ENCODE results near the gene OR10D3. TPM values are rescaled to one million over a fixed set of nuclear protein-coding genes. Genes with fewer than 3 reads are reported as not detected.

The OR10D3 gene
- total RNA-seq, 1 donor from 2014 or later, result not detected

DNA sequence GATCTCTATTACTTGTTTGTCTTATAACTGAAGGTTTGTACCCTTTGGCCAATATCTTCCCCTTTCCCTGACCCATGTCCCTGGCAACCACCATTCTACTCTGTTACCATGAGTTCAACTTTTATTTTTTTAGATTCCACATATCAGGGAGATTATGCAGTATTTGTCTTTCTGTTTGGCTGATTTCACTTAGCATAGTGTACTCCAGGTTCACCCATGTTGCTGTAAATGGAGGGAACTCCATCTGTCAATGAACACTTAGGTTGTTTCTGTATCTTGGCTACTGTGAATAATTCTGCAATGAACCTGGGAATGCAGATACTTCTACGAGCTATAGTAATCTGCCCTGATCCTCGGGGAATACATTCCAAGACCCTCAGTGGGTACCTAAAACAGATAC is 14.9 kb downstream of the OR10D3 start:
- Histone ChIP-seq H3K27me3 (no peaks in the 10 kb centered on the region), H3K9me3 (no peaks in the 10 kb centered on the region), H3K36me3 (no peaks in the 10 kb centered on the region), H3K4me3 (no peak overlapping the region), H3K4me1 (no peaks in the 10 kb centered on the region), H3K27ac (no peak overlapping the region)
- ATAC-seq (no peak), DNase-seq (no peak)
- intact Hi-C loops (cut with DNase I), result no loop called here
- TF ChIP-seq, protein P1, sequence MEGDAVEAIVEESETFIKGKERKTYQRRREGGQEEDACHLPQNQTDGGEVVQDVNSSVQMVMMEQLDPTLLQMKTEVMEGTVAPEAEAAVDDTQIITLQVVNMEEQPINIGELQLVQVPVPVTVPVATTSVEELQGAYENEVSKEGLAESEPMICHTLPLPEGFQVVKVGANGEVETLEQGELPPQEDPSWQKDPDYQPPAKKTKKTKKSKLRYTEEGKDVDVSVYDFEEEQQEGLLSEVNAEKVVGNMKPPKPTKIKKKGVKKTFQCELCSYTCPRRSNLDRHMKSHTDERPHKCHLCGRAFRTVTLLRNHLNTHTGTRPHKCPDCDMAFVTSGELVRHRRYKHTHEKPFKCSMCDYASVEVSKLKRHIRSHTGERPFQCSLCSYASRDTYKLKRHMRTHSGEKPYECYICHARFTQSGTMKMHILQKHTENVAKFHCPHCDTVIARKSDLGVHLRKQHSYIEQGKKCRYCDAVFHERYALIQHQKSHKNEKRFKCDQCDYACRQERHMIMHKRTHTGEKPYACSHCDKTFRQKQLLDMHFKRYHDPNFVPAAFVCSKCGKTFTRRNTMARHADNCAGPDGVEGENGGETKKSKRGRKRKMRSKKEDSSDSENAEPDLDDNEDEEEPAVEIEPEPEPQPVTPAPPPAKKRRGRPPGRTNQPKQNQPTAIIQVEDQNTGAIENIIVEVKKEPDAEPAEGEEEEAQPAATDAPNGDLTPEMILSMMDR (IDR thresholded peaks at IDR 0.05), result no peak

DNA sequence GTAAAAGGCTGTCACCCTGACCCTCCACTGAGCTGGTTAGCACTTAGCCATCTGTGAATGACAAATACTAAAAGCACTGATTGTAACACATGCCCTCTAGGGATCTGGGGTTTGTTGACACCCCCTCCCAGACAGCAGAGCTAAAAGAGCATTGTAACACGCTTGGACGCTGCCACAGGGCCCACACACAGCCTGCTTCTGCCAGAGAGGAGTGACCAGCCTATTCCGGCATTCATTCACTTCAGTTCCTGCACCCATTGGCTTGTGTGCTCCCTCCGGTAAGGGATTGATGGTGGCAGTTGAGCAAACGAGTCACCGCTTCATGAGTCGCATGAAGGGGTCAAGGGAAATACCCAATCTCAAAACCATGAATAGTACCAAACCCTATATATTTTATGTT is 15.8 kb downstream of the OR10D3 start:
- intact Hi-C loops (cut with DNase I), result no loop called here
- TF ChIP-seq, protein P1 (IDR thresholded peaks at IDR 0.05), result no peak

DNA sequence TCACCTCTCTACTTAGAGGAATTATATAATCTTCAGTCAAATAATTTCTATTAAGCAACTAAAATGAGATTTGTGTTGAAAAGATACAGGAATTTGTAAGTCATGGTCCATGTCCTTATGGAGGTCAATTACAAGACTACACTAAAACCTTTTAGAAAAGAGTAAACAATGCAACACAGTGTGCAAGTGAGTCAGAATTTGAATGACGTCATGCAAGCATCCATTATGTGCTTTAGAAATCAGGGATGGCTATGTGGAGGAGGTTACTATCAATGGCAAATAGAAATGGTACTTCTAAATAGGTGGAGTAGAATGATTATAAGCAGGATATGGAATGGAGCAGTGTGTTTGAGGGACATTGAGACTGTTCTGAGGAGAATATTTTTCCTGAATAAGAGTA is 16.6 kb downstream of the OR10D3 start:
- intact Hi-C loops (cut with DNase I), result no loop called here
- H3K4me1 ChIP-seq, result no peaks in the 10 kb centered on the region
- no peaks in the 10 kb centered on the region for H3K36me3 ChIP-seq
- no peak for DNase-seq
- ATAC-seq, result no peak
- TF ChIP-seq, protein P1 (IDR thresholded peaks at IDR 0.05), result no peak
- no peaks in the 10 kb centered on the region for H3K27me3 ChIP-seq
- no peak overlapping the region for H3K4me3 ChIP-seq
- H3K27ac ChIP-seq, result no peak overlapping the region
- no peaks in the 10 kb centered on the region for H3K9me3 ChIP-seq

More for the DNA sequence above, 15.8 kb downstream of the OR10D3 start:
- H3K27me3 ChIP-seq, result no peaks in the 10 kb centered on the region
- no peak overlapping the region for H3K27ac ChIP-seq
- ATAC-seq, result no peak
- no peak overlapping the region for H3K4me3 ChIP-seq
- H3K36me3 ChIP-seq, result no peaks in the 10 kb centered on the region
- no peak for DNase-seq
- no peaks in the 10 kb centered on the region for H3K9me3 ChIP-seq
- H3K4me1 ChIP-seq, result no peaks in the 10 kb centered on the region

DNA sequence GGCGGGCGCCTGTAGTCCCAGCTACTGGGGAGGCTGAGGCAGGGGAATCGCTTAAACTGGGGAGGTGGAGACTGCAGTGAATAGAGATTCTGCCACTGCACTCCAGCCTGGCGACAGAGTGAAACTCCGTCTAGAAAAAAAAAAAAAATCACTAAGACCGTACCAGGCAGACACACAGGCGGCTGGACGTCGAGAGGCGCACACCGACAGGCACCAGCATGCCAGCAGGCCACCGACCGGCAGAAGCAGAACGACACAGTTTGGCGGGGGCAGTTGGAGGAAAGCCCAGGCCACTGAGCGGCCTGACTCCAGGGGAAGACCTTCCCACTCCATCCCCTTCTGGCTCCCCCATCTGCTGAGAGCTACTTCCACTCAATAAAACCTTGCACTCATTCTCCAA is 17.5 kb downstream of the OR10D3 start:
- Histone ChIP-seq H3K27me3 (no peaks in the 10 kb centered on the region), H3K4me1 (no peaks in the 10 kb centered on the region), H3K27ac (no peak overlapping the region), H3K9me3 (no peaks in the 10 kb centered on the region), H3K36me3 (no peaks in the 10 kb centered on the region), H3K4me3 (no peak overlapping the region)
- DNase-seq (no peak), ATAC-seq (no peak)
- intact Hi-C loops (cut with DNase I), result no loop called here
- TF ChIP-seq, protein P1 (IDR thresholded peaks at IDR 0.05), result no peak

DNA sequence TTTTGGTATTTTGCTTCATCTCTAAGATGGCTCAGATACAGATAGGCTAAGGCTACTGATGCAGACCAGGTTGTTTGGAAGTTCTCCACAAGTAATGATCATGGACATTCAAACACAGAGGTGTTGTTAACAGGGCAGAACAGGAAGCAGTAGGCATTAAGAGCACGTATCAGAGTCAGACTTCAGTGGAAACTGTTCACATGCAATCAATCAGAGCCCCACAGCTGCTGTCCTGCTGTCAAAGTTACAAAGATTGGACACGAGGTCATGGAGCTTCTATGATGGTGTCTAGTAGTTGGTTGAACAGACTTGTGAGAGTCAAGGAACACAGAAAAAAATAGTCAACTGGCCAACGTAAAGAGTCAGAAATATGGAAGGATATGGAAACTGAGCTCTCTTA is 19.8 kb downstream of the OR10D3 start:
- no peak overlapping the region for H3K4me3 ChIP-seq
- no peak for ATAC-seq
- no peak for DNase-seq
- H3K36me3 ChIP-seq, result no peaks in the 10 kb centered on the region
- H3K27me3 ChIP-seq, result no peaks in the 10 kb centered on the region
- H3K4me1 ChIP-seq, result no peaks in the 10 kb centered on the region
- H3K27ac ChIP-seq, result no peak overlapping the region
- intact Hi-C loops (cut with DNase I), result no loop called here
- H3K9me3 ChIP-seq, result no peaks in the 10 kb centered on the region
- TF ChIP-seq, protein P1 (IDR thresholded peaks at IDR 0.05), result no peak

DNA sequence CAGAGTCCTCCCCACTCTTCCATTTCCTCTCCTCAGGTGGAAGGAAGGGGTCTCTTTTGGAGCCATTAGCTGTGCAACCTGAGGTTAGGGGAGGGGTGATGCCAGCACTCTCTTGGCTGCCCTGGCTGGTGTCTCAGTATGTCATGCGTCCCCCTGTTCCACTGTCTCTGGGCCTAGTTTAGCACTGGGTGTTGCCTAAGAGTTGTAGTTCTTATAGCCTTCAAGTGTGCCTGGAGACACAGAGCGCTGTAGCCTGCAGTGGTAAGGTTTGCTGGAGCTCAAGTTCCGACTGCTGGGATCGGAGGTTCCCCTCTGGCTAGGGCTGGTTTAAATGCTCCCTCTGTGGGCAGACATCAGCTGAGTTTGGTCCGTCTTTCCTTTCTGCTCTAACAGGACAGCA is 20.9 kb downstream of the OR10D3 start:
- Histone ChIP-seq H3K4me3 (no peak overlapping the region), H3K27ac (no peak overlapping the region), H3K36me3 (no peaks in the 10 kb centered on the region), H3K27me3 (no peaks in the 10 kb centered on the region), H3K4me1 (no peaks in the 10 kb centered on the region), H3K9me3 (no peaks in the 10 kb centered on the region)
- ATAC-seq, result no peak
- intact Hi-C loops (cut with DNase I), result no loop called here
- TF ChIP-seq, protein P1 (IDR thresholded peaks at IDR 0.05), result no peak
- DNase-seq, result no peak
